SW480 (cell line): ENCODE data around the gene ARMC6.
A peak's percentile ranks its signal among the peaks of the same experiment; 100 is the strongest.
"Not testable (repeated sequence)": the region's sequence is repeated elsewhere in the genome, so short reads cannot be mapped to it uniquely, and the experiment has no call there.

Source experiments
- DNase-seq: peaks from one replicate; pipeline ENCODE4 v3.0.0-alpha.2; 2016; ENCODE audit warnings: low spot score

The ARMC6 gene

DNA sequence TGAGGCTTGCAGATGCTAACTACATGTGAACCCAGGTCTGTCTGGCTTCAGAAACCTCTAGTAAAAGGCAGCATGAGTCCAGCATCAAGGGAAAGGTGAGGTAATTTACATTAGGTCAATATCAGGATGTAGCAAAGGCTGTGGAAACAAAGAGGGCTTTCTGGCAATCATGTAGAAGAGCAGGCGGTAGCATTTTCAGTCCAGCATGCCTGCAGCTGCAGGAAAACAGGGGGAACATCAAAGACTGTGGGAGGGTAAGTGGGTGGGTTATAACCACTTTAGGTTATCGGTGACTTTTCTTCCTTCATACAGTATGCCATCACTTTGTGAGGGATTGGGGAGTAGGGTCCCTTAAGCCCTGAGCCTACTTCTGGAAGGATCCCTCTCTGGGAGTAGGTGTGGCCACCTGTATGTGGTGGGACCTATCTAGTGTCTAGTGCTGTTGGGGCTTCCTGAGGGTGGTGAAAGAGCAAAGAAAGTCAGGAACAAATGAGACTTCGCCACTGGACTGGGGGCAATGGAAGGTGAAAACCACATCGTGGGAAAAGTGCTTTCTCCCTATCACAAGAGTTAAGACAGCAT lies 10.9 kb upstream of the ARMC6 start:
- DNase-seq: peak; percentile 39

DNA sequence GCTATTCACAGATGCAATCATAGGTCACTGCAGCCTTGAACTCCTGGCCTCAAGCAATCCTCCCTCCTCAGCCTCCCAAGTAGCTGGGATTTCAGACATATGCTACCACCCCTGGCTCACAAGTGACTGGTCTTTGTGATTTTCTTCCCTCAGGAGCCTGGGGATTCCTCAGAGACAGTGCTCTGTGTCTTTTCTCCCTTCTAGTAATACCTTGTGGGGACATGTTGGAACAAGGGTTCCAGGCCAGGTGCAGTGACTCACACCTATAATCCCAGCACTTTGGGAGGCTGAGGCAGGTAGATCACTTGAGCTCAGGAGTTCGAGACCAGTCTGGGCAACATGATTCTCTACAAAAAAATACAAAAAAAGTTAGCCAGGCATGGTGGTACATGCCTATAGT lies 10.0 kb upstream of the ARMC6 start:
- not testable (repeated sequence) for DNase-seq

DNA sequence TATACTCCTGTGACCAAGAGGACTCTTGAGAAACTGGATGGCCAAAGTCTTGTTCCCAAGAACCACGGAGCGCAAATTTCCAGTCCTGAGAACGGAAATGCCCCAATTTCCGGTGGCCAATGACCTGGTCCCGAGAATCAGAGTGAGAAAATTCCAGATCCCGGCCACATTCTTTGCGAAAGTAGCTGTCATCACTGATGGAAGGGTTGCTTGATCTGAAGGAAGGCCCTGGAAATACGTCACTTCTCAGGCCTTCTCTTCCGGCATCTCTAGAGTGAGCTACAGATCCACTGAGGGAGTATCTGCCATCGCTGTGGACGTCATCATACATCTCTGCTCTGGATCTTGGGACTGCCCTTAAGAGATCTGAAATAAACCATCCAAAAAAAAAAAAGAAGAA lies 7.5 kb upstream of the ARMC6 start:
- no peak for DNase-seq

DNA sequence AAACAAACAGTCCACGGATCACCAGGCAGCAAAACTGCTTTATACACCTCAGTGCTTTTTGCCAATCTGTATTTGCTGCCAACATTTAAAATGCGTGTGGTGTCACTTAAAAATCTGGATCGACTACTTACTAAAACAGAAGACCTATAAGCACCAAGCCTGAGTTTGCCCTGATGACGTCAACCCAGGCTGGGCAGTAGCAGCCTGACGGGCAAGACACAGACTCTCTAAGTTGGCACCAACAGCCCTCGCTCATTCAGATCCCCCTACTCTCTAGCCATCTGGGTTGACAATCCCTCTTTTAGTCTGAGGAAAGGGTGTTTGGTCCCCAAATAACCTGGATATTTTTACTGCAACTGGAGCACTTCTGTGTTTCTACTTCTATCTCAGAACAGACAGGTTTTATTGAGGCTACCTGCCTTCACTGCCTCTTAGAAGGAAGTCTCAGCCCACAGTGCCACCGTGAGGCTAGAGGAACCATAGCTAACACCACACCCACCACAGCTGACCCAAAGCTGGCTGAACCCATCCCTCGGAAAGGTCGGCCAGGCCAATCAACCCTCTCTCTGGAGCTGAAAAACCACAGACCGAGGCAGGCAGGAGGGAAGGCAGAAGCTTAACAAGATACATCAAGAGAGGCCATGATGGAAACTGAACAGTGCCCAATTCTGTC lies 7.0 kb upstream of the ARMC6 start:
- no peak for DNase-seq

DNA sequence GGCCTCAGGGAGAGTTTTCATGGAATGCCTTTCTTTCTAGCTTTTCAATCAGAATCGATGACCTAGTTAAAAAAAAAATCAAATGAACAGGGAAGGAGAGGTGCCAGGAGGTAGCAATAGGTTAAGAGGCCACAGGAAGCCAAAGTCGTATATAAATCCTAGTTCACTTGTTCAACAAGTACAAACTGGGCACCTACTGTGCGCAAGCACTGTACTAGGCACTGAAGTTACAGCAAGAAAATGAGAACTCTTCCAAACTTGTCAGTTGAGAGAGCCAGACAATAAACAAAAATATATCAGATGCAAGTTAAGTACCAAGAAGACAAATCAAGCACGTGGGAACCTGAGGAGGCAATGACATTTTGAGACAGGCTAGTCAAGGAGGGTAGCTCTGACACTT lies 6.2 kb upstream of the ARMC6 start:
- DNase-seq: no peak

DNA sequence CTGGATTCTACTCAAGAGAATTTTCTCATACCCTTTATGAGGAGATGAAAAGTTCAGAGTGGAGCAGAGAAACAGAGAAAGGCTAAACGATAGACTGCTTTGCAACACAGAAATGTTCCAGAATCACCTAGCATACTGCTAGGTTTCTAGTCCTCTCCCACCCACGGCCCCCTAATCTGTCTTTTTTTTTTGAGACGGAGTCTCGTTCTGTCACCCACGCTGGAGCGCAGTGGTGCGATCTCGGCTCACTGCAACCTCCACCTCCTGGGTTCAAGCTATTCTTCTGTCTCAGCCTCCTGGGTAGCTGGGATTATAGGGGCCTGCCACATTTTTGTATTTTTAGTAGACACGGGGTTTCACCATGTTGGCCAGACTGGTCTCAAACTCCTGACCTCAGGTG lies 4.9 kb upstream of the ARMC6 start:
- no peak for DNase-seq

DNA sequence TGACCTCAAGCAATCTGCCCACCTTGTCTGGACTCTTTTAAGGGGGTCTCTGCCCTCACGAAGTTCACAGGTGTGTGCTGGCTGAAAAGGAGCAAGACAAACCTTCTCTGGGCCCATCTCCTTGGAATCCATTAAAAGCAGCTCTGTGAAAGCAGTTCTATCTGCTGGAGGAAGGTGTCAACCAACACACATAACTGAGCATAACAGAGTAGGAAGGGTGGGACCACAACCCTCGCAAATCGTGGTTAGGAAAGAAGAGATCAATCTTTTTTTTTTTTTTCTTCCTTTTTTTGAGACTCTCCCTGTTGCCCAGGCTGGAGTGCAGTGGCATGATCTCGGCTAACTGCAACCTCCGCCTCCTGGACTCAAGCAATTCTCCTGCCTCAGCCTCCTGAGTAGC lies 1.5 kb upstream of the ARMC6 start:
- DNase-seq: no peak

DNA sequence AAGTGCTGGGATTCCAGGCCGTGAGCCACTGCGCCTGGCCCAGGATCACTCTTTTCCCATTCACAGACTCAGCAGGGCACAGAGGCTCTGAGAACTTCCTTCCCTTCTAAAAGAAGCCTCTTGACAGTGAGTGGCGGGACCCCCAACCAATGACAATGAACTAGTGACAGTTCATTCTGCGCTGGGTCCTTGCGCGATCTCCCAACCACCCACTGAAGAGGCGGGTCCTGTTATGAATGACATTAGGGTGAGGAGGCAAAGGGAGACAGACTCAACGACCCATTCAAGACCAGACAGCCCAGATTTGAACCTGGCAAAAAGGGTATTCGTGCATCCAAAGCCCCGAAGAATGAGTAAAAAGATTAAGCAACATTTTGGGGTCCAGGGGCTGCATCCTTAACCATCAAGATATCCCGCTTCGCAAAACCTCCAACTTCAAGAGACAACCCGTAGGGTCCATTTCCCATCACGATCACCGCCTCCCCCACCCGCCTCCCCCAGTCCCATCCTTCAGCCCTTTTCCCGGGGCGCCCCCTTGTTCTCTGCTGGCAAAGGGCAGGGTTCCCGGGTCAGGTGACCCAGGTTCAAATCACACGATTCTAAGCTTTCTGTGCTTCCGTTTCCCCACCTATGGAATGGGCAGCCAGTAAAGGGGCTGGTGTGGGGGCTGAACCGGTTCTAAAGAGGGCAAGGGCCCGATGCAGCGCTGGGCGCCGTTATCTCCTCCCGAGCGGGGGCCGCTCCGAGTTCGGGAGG lies 805 bp upstream of the ARMC6 start:
- DNase-seq: peak; percentile 31

DNA sequence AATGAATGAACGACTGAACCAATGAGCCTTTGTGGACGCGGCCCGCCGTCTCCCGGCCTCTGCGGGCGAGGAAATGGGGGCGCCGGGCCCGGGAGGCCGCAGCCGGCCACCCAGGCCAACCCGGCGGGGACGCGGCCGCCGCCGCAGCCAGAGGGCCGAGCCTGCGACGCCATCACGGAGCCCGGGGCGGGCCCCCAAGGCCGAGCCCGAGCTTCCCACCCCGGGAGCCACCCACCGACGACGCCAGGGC lies 302 bp upstream of the ARMC6 start:
- DNase-seq: no peak

DNA sequence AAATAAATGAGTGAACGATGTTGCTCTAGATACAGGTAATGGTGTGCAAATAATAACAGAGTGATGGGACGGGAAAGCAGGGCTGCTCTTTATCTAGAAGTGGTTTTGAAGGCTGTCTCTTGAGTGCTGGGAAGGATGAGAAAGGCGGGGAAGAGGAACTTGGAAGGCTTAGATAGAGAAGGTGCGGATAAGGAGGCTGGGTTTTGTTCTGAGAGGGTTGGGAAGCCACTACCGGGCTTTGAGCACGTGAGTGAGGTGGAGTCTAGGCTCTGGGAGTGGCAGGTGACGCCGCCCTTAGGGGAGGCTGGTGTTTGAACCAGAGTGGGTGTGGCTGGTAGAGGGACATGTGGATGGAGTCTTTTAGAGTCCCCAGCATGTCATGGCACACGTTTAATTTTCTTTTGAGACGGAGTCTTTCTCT lies 811 bp downstream of the ARMC6 start:
- DNase-seq: peak; percentile 87

DNA sequence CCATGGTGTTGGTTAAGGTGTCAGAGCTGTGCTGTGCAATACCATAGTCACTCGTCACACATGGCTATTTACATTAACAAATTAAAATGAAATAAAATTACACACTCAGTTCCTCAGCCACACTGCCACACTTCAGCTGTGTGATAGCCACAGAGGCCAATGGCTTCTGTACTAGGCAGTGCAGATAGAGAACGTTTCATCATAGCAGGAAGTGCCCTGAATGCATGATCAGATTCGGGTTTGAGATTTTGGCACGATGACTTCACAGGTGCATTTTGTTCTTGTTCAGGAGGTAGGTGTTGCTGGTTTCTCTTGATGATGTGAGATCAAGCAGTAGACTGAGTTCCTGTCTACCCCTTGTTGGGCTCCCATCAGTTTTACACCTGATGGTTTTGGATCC lies 6.5 kb downstream of the ARMC6 start:
- DNase-seq: no peak

DNA sequence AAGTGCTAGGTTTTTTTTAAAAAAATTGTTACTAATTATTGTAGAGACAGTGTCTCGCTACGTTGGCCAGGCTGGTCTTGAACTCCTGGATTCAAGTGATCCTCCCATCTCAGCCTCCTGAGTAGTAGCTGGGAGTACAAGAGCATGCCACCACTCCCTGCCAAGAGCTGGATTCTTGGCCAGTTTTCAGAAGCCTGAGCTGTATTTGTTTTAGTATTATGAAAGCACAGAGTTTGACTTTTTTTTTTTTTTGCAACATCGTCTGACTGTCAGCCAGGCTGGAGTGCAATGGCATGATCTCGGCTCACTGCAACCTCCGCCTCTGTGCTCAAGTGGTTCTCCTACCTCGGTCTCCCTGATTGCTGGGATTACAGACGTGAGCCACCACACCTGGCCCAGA lies 7.0 kb downstream of the ARMC6 start:
- no peak for DNase-seq

DNA sequence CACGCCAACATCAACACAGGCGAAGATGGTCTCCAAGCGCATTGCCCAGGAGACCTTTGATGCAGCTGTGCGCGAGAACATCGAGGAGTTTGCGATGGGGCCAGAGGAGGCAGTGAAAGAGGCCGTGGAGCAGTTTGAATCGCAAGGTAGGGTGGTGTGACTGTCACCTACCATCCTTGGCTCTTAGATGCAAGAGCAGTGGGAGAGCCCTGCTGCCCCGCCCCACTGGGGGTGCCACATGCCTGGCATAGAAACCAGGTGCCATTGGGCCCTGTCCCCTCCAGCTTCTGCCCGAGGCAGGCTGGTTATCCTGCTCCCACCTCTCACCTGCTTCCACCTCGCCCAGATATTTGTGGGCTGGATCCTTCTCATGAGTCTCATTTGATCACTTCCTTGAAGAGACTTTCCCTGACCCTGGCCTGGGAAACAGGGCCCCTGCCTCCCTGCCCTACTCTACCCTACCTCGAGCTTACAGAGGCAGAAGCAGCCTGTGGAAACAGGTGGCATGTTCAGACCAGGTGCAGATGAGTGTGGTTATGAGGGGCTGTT lies 9.4 kb downstream of the ARMC6 start:
- no peak for DNase-seq

DNA sequence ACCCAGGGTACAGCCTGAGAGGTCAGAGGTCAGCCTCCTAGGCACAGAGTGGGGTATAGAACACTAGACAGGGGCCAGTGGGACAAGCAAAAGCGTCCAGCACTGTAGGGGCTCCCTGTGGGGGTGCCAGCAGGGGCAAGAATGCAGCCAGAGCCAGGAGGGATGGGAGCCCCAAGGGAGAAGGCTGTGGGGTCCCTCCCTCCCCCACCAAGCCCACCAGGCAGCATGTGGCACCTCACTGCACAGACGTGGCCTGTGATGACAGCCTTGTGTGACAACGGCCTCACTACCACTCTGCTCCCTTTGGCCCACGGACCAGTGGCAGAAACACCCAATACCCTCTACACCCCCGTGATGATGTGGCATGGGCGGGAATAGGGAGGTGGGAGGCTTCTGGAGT lies 10.1 kb downstream of the ARMC6 start:
- DNase-seq: no peak

DNA sequence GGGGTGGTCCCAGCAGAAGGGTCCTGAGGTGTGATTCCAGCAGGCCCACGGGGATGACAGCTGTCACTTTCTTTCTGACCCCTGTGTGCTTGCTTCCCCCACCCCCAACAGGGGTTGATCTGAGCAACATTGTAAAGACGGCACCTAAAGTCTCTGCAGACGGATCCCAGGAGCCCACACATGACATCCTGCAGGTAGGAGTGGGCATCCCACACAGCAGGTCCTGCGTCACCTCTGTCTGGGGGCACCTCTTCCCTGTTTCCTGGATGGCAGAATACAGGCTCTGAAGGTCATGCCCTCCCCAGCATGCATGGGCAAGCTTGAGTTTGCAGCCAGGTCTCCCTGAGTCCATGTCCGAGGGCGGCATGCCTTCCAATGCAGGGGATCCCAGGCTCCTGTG lies 10.5 kb downstream of the ARMC6 start:
- DNase-seq: no peak

DNA sequence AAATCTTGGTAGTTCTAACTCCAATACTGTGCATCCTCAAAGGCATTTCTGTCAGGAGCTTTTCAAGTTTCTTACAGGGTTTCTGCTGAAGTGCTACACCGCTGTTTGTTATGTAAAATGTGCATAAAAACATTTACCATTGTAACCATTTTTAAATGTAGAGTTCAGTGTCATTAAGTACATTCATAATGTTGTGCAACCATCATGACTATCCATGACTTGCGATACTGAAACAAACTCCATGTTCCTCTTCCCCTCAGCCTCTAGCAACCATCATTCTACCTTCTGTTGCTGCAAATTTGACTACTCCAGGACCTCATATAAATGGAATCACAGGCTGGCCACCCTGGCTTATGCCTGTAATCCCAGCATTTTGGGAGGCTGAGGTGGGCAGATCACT lies 16.0 kb downstream of the ARMC6 start:
- no peak for DNase-seq

DNA sequence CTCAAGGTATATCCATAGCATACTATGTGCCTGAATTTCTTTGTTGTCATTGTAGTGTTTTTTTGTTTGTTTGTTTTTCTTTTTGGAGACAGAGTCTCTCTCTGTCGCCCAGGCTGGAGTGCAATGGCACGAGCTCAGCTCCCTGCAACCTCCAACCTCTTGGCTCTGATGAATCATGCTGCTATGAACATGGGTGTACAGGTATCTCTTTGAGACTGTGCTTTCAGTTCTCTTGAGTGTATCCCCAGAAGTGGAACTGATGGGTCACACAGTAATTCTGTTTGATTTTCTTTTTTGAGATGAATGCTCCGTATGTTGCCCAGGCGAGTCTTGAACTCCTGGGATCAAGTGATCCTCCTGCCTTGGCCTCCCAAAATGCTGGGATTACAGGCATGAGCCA lies 16.7 kb downstream of the ARMC6 start:
- no peak for DNase-seq

DNA sequence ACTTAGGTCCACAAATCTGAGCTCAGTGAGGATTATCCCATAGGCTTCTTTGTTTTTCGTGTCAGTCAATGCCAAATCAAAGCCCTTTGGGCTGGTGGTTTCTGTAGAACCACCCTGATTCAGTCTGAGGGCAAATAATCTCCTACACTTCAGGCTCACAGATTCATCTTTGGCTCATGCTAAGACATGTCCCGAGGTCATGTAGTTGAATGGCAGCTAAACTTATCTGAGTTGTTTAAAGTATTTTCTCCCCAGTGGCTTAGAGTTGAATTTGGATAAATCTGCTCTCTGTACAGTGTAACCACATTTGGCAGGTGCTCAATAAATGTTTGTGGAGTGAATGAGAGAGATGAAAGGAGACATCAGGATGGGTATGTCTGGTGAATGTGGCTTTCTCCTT lies 17.3 kb downstream of the ARMC6 start:
- DNase-seq: no peak

DNA sequence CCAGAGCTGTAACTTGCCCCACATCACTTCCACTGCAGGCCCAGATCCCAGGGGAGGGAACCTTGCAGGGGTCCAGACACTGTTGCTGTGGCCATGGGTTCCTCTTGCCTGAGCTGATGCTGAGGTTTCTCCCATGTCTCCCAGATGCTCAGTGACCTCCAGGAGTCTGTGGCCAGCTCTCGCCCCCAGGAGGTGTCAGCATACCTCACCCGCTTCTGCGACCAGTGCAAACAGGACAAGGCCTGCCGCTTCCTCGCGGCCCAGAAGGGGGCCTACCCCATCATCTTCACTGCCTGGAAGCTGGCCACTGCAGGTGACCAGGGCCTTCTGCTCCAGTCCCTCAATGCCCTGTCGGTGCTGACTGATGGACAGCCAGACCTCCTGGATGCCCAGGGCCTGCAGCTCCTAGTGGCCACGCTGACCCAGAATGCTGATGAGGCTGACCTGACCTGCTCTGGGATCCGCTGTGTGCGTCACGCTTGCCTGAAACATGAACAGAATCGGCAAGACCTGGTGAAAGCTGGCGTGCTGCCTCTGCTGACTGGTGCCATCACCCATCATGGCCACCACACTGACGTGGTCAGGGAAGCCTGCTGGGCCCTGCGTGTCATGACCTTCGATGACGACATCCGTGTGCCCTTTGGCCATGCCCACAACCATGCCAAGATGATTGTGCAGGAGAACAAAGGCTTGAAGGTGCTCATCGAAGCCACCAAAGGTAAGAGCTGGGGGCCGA lies 18.2 kb downstream of the ARMC6 start:
- DNase-seq: no peak

DNA sequence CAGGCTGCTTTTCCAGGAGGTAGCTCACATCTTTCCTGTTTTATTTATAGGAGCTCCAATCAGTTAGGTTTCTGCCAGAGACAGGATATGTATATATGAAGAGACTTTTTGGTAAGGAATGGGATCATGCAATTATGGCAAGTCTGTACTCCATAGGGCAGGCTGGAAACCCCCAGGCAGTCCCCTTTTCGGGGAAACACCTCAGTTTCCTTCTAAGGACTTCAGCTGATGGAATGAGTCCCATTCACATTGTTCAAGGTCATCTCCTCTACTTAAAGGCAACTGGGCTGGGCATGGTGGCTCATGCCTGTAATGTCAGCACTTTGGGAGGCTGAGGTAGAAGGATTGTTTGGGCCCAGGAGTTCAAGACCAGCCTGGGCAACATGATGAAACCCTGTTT lies 19.5 kb downstream of the ARMC6 start:
- DNase-seq: no peak

DNA sequence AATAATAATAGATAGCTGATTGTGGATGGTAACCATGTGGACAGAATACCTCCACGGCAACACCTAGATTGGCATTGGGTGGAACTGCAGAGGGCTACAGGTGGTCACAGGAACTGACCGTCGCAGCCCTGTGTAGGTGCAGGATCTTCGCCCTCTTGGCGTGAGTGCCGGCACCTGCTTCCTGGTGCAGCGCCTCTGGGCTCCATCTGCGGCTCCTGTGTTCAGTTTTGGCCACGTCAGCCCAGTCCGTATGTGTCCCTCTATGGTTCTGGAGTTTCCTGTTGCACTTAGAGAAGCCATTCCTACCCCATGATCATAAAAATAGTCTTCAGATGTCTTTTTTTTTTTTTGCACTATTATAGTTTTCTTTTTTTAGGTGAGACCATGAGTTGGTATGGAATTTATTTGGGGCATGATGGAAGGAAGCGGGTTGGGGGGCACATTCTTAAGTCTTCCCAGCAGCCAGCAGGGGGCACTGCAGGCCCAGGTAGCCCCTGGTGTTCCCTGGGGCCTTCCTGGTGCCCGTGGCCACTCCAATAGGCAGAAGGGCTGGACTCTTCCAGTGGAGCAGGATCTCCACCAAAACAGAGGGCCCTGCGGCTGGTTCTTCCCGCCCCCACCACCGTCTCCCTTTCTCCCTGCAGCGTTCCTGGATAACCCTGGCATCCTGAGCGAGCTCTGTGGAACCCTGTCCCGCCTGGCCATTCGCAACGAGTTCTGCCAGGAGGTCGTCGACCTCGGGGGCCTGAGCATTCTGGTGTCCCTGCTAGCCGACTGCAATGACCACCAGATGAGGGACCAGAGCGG lies 20.3 kb downstream of the ARMC6 start:
- DNase-seq: peak; percentile 29

DNA sequence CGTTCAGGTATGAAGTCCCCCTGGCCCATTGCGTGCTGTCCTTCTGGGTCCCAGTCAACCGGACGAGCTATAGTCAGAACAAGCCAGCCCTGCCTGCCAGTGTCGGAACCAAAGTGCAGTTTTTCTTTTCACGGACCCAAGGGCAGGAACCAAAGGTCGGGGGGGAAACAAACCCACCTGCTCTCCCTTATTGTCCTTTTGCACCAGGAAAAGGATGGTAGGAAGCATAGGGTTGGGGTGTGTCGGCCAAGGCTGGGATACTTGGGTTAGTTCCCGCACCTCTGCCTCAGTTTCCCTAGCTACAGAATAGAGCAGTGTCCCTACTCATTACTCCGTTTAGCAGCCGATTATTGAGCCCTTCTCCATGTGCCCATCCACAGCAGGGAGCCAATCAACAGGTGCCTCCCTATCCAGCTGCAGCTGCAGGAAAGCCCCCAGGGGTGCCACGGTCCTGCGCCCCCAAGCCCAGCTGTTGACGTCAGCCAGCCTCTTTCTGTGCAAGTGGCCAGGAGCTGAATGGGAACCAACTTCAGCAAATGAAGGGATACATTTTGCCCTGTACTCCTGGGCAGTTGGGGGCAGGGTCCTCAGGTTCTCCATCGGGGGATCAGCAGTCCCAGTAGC lies 21.0 kb downstream of the ARMC6 start:
- no peak for DNase-seq
